ENCODE data around the gene DMRT3.

GRCh38 chr9:995192-995591 lies 18.7 kb downstream of the DMRT3 start:
- TF ChIP-seq CTCF (IDR thresholded peaks at IDR 0.05) (no peak), EZH2 (IDR thresholded peaks at IDR 0.05; ENCODE audit: borderline replicate concordance, insufficient read depth, low read depth, low read length, poor library complexity, severe bottlenecking) (no peak)

Data from B cell (primary cell).